ENCODE results near the gene LRCH4.

DNA sequence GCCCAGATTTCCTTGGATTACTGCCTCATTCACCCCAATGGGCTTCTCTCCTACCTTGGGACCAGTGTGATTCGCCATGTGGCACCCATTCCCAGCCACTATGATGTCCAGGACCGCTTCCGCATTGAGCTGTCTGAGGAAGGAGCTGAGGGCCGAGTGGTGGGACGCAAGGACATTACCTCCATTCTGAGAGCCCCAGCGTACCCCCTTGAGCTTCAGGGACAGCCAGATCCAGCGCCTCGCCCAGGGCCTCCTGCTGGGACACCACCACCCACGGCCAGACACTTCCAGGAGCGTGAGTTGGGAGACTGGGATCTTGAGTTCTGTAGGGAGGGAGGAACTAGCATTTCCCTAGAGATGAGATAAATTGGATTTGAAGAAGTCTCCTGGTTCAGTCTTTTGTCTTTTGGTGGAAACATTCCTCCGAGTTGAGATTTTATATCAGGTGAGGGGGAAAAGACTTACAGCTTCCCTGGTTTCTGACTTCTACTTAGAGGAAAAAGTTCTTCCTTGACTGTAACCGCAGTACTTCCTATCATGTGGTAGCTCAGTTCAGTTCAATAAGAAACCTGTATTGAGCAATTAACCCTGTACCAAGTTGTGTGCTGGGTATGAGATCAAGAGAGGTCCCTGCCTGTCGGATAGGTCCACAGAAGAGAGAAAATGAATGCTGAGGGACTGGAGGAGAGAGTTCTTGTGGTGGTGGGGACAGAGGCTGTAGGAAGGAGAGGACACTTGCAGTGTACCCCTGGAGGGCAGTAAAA is 27.7 kb upstream of the LRCH4 start:
- TF ChIP-seq CTCF (conservative IDR thresholded peaks at IDR 0.05 in 1 of 2, IDR thresholded peaks at IDR 0.05 in 1 of 2; ENCODE audit: extremely low read depth in 1 of 2, insufficient read depth in 1 of 2, low read depth in 1 of 2, low read length in 2 of 2) = no peak
- TF ChIP-seq EZH2 (IDR thresholded peaks at IDR 0.05; ENCODE audit: borderline replicate concordance, low read length) = no peak

Data from mammary epithelial cell (primary cell).